Mesothelial cell of epicardium (in vitro differentiated cells): ENCODE measurements around the gene RPP14. TPM values are rescaled to one million over a fixed set of nuclear protein-coding genes. Genes with fewer than 3 reads are reported as not detected.

Experiments used
- DNase-seq, 2 experiments: peaks; one replicate each; pipeline ENCODE4 v3.0.0; 2021; ENCODE audit warnings: low spot score in 2 of 2; ENCODE audit not compliant: unreplicated experiment in 2 of 2
- H3K27ac Mint-ChIP-seq: 2 replicates; pipeline ENCODE4 v1.8.0; 2021; ENCODE audit warnings: mixed read lengths
- H3K27me3 Mint-ChIP-seq: 2 replicates; pipeline ENCODE4 v1.8.0; 2021; ENCODE audit warnings: low read depth, mixed read lengths
- H3K36me3 Mint-ChIP-seq: 2 replicates; pipeline ENCODE4 v1.8.0; 2021; ENCODE audit warnings: mixed read lengths
- H3K4me1 Mint-ChIP-seq: 2 replicates; pipeline ENCODE4 v1.8.0; 2021; ENCODE audit warnings: mixed read lengths
- H3K4me3 Mint-ChIP-seq: 2 replicates; pipeline ENCODE4 v1.8.0; 2021; ENCODE audit warnings: mild to moderate bottlenecking, moderate library complexity, mixed read lengths
- H3K9me3 Mint-ChIP-seq: 2 replicates; pipeline ENCODE4 v1.8.0; 2021; ENCODE audit warnings: mixed read lengths
- total RNA-seq: library from RNA; stranded (reverse); gene quantifications from 3 replicates; pipeline ENCODE4 v1.2.1, GENCODE V29; 2021
- TF ChIP-seq, protein P1 (sequence below): fragments of 200-600 bp; sonication (generic); IDR thresholded peaks from one replicate; pipeline ENCODE4 v1.5.0; 2021; ENCODE audit warnings: antibody characterized with exemption; ENCODE audit not compliant: unreplicated experiment

Gene RPP14
- total RNA-seq, 1 donor from 2014 or later = 24.2 TPM

DNA sequence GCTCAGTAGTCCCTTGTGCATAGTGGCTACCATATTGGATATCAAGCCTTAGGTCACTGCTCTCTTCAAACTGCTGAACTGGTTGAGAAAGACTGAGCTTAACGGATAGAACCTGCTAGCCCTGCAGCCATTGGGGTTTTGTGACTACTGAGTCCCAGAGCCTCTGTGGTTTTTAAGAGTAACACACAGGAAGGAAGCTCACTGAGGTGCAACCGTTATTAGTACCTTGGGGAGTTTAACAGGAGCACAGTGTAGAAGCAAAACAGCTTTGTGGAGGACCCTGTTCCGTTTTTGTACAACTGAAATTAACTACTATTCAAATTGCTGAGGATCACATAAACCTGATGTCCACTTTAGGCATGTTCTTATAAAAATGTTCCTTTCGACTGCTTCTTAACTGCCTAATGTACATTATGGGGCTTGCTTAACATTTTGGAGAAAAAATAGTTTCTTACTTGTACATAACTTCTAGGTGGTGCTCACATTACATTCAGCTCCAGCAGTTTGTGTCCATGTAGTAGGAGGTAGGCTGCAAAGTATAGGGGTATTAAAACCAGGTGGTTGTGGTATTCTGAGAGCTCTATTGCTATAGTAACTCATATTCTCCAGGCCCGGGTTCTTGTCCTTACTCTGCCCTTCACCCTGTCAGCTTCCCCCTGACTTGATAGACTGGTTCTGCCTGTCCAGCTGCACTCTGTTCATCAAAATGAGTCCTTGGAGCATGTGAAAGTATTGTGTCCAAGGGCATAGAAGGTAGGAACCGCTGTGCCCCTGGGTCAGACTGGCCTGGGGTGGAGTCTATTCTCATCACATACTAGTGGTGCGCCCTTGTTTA, 44.0 kb downstream of the RPP14 start:
- DNase-seq = no peak
- no peaks in the 10 kb centered on the region for H3K27me3 Mint-ChIP-seq
- no peak overlapping the region for H3K27ac Mint-ChIP-seq
- H3K4me3 Mint-ChIP-seq = no peak overlapping the region
- peaks cover 14% of the 10 kb centered on the region for H3K4me1 Mint-ChIP-seq
- TF ChIP-seq, protein P1, sequence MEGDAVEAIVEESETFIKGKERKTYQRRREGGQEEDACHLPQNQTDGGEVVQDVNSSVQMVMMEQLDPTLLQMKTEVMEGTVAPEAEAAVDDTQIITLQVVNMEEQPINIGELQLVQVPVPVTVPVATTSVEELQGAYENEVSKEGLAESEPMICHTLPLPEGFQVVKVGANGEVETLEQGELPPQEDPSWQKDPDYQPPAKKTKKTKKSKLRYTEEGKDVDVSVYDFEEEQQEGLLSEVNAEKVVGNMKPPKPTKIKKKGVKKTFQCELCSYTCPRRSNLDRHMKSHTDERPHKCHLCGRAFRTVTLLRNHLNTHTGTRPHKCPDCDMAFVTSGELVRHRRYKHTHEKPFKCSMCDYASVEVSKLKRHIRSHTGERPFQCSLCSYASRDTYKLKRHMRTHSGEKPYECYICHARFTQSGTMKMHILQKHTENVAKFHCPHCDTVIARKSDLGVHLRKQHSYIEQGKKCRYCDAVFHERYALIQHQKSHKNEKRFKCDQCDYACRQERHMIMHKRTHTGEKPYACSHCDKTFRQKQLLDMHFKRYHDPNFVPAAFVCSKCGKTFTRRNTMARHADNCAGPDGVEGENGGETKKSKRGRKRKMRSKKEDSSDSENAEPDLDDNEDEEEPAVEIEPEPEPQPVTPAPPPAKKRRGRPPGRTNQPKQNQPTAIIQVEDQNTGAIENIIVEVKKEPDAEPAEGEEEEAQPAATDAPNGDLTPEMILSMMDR = no peak
- no peaks in the 10 kb centered on the region for H3K9me3 Mint-ChIP-seq
- no peaks in the 10 kb centered on the region for H3K36me3 Mint-ChIP-seq

DNA sequence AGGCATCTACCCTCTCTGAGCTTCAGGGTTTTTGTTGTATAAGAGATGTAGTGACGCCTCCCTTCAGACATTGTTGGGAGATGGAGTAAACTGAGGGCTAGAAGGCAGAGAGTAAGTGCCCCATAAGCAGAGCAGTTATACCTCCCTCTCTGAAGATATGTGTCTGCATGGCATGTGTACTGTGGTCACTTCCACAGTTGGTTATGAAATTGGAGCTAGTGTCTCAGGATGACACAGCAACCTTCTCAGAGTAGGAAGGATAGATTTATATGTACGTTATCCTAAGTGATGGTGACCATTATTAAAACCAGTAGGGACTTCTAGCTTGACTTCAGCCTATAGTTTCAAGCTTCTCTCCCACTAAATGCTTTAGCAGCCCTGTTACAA, 44.6 kb downstream of the RPP14 start:
- no peaks in the 10 kb centered on the region for H3K36me3 Mint-ChIP-seq
- TF ChIP-seq, protein P1 = no peak
- no peak for DNase-seq

DNA sequence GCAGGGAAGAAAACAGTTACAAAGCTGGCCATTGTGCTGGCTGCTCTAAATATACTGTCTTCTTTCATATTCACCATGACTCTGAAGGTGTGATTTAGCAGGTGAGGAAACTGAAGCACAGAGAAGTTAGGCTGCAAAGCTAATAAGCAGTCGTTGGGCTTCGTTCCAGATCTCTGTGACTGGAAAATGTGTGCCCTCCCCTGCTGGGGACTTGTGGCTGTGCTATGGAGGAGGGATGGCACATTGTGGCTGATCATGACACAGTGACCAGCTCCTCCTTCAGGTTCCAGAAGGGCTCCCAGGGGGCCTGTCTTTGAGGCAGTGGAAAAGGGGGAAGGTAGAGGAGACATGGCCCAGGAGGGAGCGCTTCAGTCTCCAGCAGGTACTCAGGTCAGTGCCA, 45.9 kb downstream of the RPP14 start:
- H3K27me3 Mint-ChIP-seq = no peaks in the 10 kb centered on the region
- TF ChIP-seq, protein P1 = no peak
- H3K4me1 Mint-ChIP-seq = peaks cover 14% of the 10 kb centered on the region
- H3K9me3 Mint-ChIP-seq = no peaks in the 10 kb centered on the region
- DNase-seq = no peak
- no peaks in the 10 kb centered on the region for H3K36me3 Mint-ChIP-seq
- H3K27ac Mint-ChIP-seq = no peak overlapping the region
- H3K4me3 Mint-ChIP-seq = no peak overlapping the region

More for the DNA sequence above, 44.6 kb downstream of the RPP14 start:
- H3K27ac Mint-ChIP-seq = no peak overlapping the region
- no peaks in the 10 kb centered on the region for H3K27me3 Mint-ChIP-seq
- no peaks in the 10 kb centered on the region for H3K9me3 Mint-ChIP-seq
- H3K4me1 Mint-ChIP-seq = peaks cover 14% of the 10 kb centered on the region
- no peak overlapping the region for H3K4me3 Mint-ChIP-seq

- Mint-ChIP-seq H3K36me3 (no peaks in the 10 kb centered on the region), H3K4me1 (peaks cover 14% of the 10 kb centered on the region), H3K27me3 (no peaks in the 10 kb centered on the region), H3K4me3 (no peak overlapping the region), H3K9me3 (no peaks in the 10 kb centered on the region), H3K27ac (no peak overlapping the region)
- DNase-seq = no peak
- TF ChIP-seq, protein P1 = no peak
Measured at GRCh38 chr3:58352626-58353025, 46.6 kb downstream of the RPP14 start.

DNA sequence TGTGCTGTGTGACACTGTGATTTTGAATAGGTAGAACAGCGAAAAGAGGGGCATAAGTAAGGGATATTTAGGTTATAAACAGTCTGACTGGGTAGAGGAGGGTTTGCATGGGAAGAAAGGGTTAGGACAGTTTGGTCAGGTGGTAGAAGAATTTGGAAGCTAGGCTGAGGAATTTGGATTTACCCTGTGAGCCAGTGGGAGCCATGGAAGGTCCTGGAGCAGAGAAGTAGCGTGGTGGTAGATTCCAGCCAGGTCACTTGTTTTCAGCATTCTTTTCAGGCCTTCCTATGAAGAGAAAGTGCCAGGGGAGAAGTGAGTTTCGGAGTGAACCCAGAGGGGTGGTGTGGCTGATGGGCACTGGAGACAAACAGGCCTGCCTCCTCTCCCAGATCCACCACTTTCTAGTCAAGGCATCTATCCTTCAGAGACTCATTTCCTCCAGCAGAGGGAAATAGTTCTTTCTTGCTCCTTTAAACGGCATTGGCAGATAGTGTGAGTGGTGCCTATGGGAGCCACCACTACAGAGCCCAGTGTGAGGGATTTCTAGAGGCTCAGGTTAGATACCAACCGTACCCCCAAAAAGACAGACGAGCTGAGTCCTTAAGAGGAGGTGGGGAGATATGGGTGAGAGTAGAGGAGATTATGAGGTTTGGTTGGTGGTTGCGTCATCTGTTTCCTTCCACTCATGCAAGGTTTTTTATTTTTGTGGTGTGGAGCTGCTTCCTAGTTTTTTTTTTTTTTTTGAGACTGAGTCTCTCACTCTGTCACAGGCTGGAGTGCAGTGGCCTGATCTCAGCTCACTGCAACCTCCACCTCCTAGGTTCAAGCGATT, 47.9 kb downstream of the RPP14 start:
- TF ChIP-seq, protein P1 = no peak
- H3K4me1 Mint-ChIP-seq = peaks cover 14% of the 10 kb centered on the region
- no peak overlapping the region for H3K27ac Mint-ChIP-seq
- no peaks in the 10 kb centered on the region for H3K9me3 Mint-ChIP-seq
- DNase-seq = no peak
- no peak overlapping the region for H3K4me3 Mint-ChIP-seq
- no peaks in the 10 kb centered on the region for H3K36me3 Mint-ChIP-seq
- no peaks in the 10 kb centered on the region for H3K27me3 Mint-ChIP-seq
